ENCODE results near the gene PPP1R2. TPM values are rescaled to one million over a fixed set of nuclear protein-coding genes. Genes with fewer than 3 reads are reported as not detected.

PPP1R2 gene
- total and polyA plus RNA-seq, 9 of the 15 experiments (the other 6 are each of a cell fraction or from before 2014, with no cell fraction given), result 9.4 to 115 (median 40.3) TPM

- intact Hi-C loops (cut with micrococcal nuclease), result loop anchor here (10.0 kb wide), 1 partner anchor 80 kb away; the partner anchor contains the start of gene ACAP2
- H3K4me3 ChIP-seq, result no peak overlapping the region
- no peak overlapping the region for H3K9ac ChIP-seq (ENCODE audit: insufficient read depth in 1 of 2, low read depth in 2 of 2, low read length in 2 of 2)
- H3K9me1 ChIP-seq (ENCODE audit: control insufficient read depth, insufficient read depth, low read length), result no peaks in the 10 kb centered on the region
- in situ Hi-C loops (cut with MboI), result loop anchor here (5.0 to 10.0 kb wide), 2 partner anchors 252 to 840 kb away; partner anchors contain the start of genes FAM43A and XXYLT1
- DNase-seq (ENCODE audit: extremely low read depth in 1 of 4, low spot score in 3 of 4), result no peak
- H3K4me1 ChIP-seq (replicated peaks in 1 of 2; ENCODE audit: control insufficient read depth in 2 of 2, insufficient read depth in 2 of 2, low read length in 2 of 2), result peaks cover 4 to 5% of the 10 kb centered on the region in 2 experiments; a peak in 1 of 5 replicates
- no peak overlapping the region for H3K4me2 ChIP-seq (ENCODE audit: insufficient read depth, low read length)
- peaks cover 2% of the 10 kb centered on the region; the same call in 1 of the 3 replicates for H3K79me2 ChIP-seq (ENCODE audit: control insufficient read depth, insufficient read depth, low read length)
- H3K9me3 ChIP-seq (replicated peaks; ENCODE audit: control insufficient read depth, insufficient read depth, low read depth, low read length), result no peaks in the 10 kb centered on the region
- no peaks in the 10 kb centered on the region for H4K20me1 ChIP-seq (replicated peaks; ENCODE audit: control insufficient read depth, insufficient read depth, low read length)
- H3K27me3 ChIP-seq (ENCODE audit: control insufficient read depth in 2 of 2, insufficient read depth in 2 of 2, low read length in 2 of 2), result no peaks in the 10 kb centered on the region
- H3K36me3 ChIP-seq (ENCODE audit: control insufficient read depth, insufficient read depth, low read length), result peaks cover 37% of the 10 kb centered on the region; the same call in 2 of the 3 replicates
- ChIA-PET POLR2A (interaction anchor here (0.8 to 1.3 kb wide), 2 partner anchors 251 to 253 kb away, joined by 3 to 4 read pairs; partner anchors contain the start of gene XXYLT1), CTCF (ENCODE audit: low intra/inter-chr PET ratio) (interaction anchor here (4.9 kb wide), 1 partner anchor 253 kb away, joined by 112 read pairs; the partner anchor contains the start of gene XXYLT1)
- 86% methylated on average over 11 of the region's 14 CpGs for WGBS (ENCODE audit: insufficient coverage, low coverage, missing lambda C conversion rate)
- no peak for FAIRE-seq
- no TSS peak for BruUV-seq (replicated peaks)
- no peak overlapping the region for H3K27ac ChIP-seq (ENCODE audit: extremely low read depth, low read depth, low read length)
- no peak for ATAC-seq
- H2AFZ ChIP-seq (ENCODE audit: low read depth, low read length), result no peak overlapping the region
- TF ChIP-seq E2F4 (CRISPR knock-in tag; IDR thresholded peaks at IDR 0.05; ENCODE audit: low read depth) (no peak), IRF9 (tag; IDR thresholded peaks at IDR 0.05) (no peak), ZZZ3 (IDR thresholded peaks at IDR 0.05) (no peak), RBM25 (IDR thresholded peaks at IDR 0.05; ENCODE audit: low read depth, low read length, severe bottlenecking) (no peak), EGR1 (conservative IDR thresholded peaks at IDR 0.05) (no peak), GTF2E2 (tag; IDR thresholded peaks at IDR 0.05) (no peak), NR0B1 (IDR thresholded peaks at IDR 0.05; ENCODE audit: partially characterized antibody) (no peak), CEBPG (CRISPR knock-in tag; IDR thresholded peaks at IDR 0.05) (no peak), CEBPG (tag; conservative IDR thresholded peaks at IDR 0.05 in 1 of 2, IDR thresholded peaks at IDR 0.05 in 1 of 2) (no peak), ZNF174 (CRISPR knock-in tag; IDR thresholded peaks at IDR 0.05) (no peak), MBD2 (IDR thresholded peaks at IDR 0.05; ENCODE audit: borderline replicate concordance, low read depth) (no peak), JUNB (CRISPR knock-in tag; conservative IDR thresholded peaks at IDR 0.05) (no peak), KDM5B (IDR thresholded peaks at IDR 0.05; ENCODE audit: insufficient replicate concordance, low read depth, low read length) (no peak)
Measured at GRCh38 chr3:195524171-195524896, 18.8 kb downstream of the PPP1R2 start.

Measured in K562 (cell line).